ENCODE measurements around the gene BCL11B.

Gene BCL11B

GRCh38 chr14:99260116-99260515, 11.9 kb downstream of the BCL11B start:
- no peak overlapping the region for H2AFZ ChIP-seq (ENCODE audit: low read depth, low read length, severe bottlenecking)
- no peak overlapping the region for H3K4me3 ChIP-seq (ENCODE audit: insufficient read depth, low read length, poor library complexity, severe bottlenecking)
- no peak overlapping the region for H3K27ac ChIP-seq (ENCODE audit: low read depth, low read length)
- H3K79me2 ChIP-seq (ENCODE audit: insufficient read depth, low read length) = no peaks in the 10 kb centered on the region
- TF ChIP-seq CTCF (IDR thresholded peaks at IDR 0.05; ENCODE audit: insufficient read depth, low read length, poor library complexity, severe bottlenecking) (no peak), EZH2phosphoT487 (conservative IDR thresholded peaks at IDR 0.05; ENCODE audit: low read length) (no peak)
- H3K9me3 ChIP-seq (ENCODE audit: insufficient read depth, low read length) = no peaks in the 10 kb centered on the region
- H3K9me2 ChIP-seq (replicated peaks; ENCODE audit: insufficient read depth, low read length) = no peaks in the 10 kb centered on the region
- no peaks in the 10 kb centered on the region for H4K20me1 ChIP-seq (ENCODE audit: low read depth, low read length)
- no peak overlapping the region for H3K4me2 ChIP-seq (ENCODE audit: low read depth, low read length, poor library complexity, severe bottlenecking)
- H3K9ac ChIP-seq (ENCODE audit: low read length) = no peak overlapping the region
- no peaks in the 10 kb centered on the region for H3K36me3 ChIP-seq (ENCODE audit: low read length)
- no peaks in the 10 kb centered on the region for H3K27me3 ChIP-seq (ENCODE audit: low read length)
- no peaks in the 10 kb centered on the region for H3F3A ChIP-seq (ENCODE audit: insufficient read depth)

GRCh38 chr14:99258876-99259726, 12.9 kb downstream of the BCL11B start:
- no peaks in the 10 kb centered on the region for H4K20me1 ChIP-seq (ENCODE audit: low read depth, low read length)
- H3K36me3 ChIP-seq (ENCODE audit: low read length) = no peaks in the 10 kb centered on the region
- H3K9me3 ChIP-seq (ENCODE audit: insufficient read depth, low read length) = no peaks in the 10 kb centered on the region
- H3K27ac ChIP-seq (ENCODE audit: low read depth, low read length) = no peak overlapping the region
- no peak overlapping the region for H3K4me3 ChIP-seq (ENCODE audit: insufficient read depth, low read length, poor library complexity, severe bottlenecking)
- no peak overlapping the region for H3K9ac ChIP-seq (ENCODE audit: low read length)
- no peak overlapping the region for H3K4me2 ChIP-seq (ENCODE audit: low read depth, low read length, poor library complexity, severe bottlenecking)
- H3F3A ChIP-seq (ENCODE audit: insufficient read depth) = no peaks in the 10 kb centered on the region
- no peak for TF ChIP-seq EZH2phosphoT487 (conservative IDR thresholded peaks at IDR 0.05; ENCODE audit: low read length)
- TF ChIP-seq CTCF (IDR thresholded peaks at IDR 0.05; ENCODE audit: insufficient read depth, low read length, poor library complexity, severe bottlenecking) = no peak
- no peaks in the 10 kb centered on the region for H3K9me2 ChIP-seq (replicated peaks; ENCODE audit: insufficient read depth, low read length)
- H3K27me3 ChIP-seq (ENCODE audit: low read length) = no peaks in the 10 kb centered on the region
- H2AFZ ChIP-seq (ENCODE audit: low read depth, low read length, severe bottlenecking) = no peak overlapping the region
- H3K79me2 ChIP-seq (ENCODE audit: insufficient read depth, low read length) = no peaks in the 10 kb centered on the region

- no peaks in the 10 kb centered on the region for H3K27me3 ChIP-seq (ENCODE audit: low read length)
- H3K4me2 ChIP-seq (ENCODE audit: low read depth, low read length, poor library complexity, severe bottlenecking) = no peak overlapping the region
- no peaks in the 10 kb centered on the region for H4K20me1 ChIP-seq (ENCODE audit: low read depth, low read length)
Observed at GRCh38 chr14:99258341-99258861, 13.6 kb downstream of the BCL11B start.

More at GRCh38 chr14:99258341-99258861, 13.6 kb downstream of the BCL11B start:
- no peak overlapping the region for H3K9ac ChIP-seq (ENCODE audit: low read length)
- H3K79me2 ChIP-seq (ENCODE audit: insufficient read depth, low read length) = no peaks in the 10 kb centered on the region
- no peaks in the 10 kb centered on the region for H3K9me3 ChIP-seq (ENCODE audit: insufficient read depth, low read length)
- no peak for TF ChIP-seq EZH2phosphoT487 (conservative IDR thresholded peaks at IDR 0.05; ENCODE audit: low read length)
- TF ChIP-seq CTCF (IDR thresholded peaks at IDR 0.05; ENCODE audit: insufficient read depth, low read length, poor library complexity, severe bottlenecking) = no peak
- H2AFZ ChIP-seq (ENCODE audit: low read depth, low read length, severe bottlenecking) = no peak overlapping the region
- no peaks in the 10 kb centered on the region for H3K9me2 ChIP-seq (replicated peaks; ENCODE audit: insufficient read depth, low read length)
- H3K36me3 ChIP-seq (ENCODE audit: low read length) = no peaks in the 10 kb centered on the region
- H3K4me3 ChIP-seq (ENCODE audit: insufficient read depth, low read length, poor library complexity, severe bottlenecking) = no peak overlapping the region
- no peaks in the 10 kb centered on the region for H3F3A ChIP-seq (ENCODE audit: insufficient read depth)
- H3K27ac ChIP-seq (ENCODE audit: low read depth, low read length) = no peak overlapping the region

Measured in SU-DHL-6 (cell line).